HG03432 (cell line): ENCODE measurements around the gene CETN2.
A peak's percentile ranks its signal among the peaks of the same experiment; 100 is the strongest.
"Not testable (repeated sequence)": the region's sequence is repeated elsewhere in the genome, so short reads cannot be mapped to it uniquely, and the experiment has no call there.

Source experiments
- ATAC-seq: cut with Tn5 transposase; IDR thresholded peaks from one replicate; pipeline ENCODE4 v1.9.1; 2021; ENCODE audit warnings: mild to moderate bottlenecking, moderate library complexity; ENCODE audit not compliant: unreplicated experiment

Gene CETN2

DNA sequence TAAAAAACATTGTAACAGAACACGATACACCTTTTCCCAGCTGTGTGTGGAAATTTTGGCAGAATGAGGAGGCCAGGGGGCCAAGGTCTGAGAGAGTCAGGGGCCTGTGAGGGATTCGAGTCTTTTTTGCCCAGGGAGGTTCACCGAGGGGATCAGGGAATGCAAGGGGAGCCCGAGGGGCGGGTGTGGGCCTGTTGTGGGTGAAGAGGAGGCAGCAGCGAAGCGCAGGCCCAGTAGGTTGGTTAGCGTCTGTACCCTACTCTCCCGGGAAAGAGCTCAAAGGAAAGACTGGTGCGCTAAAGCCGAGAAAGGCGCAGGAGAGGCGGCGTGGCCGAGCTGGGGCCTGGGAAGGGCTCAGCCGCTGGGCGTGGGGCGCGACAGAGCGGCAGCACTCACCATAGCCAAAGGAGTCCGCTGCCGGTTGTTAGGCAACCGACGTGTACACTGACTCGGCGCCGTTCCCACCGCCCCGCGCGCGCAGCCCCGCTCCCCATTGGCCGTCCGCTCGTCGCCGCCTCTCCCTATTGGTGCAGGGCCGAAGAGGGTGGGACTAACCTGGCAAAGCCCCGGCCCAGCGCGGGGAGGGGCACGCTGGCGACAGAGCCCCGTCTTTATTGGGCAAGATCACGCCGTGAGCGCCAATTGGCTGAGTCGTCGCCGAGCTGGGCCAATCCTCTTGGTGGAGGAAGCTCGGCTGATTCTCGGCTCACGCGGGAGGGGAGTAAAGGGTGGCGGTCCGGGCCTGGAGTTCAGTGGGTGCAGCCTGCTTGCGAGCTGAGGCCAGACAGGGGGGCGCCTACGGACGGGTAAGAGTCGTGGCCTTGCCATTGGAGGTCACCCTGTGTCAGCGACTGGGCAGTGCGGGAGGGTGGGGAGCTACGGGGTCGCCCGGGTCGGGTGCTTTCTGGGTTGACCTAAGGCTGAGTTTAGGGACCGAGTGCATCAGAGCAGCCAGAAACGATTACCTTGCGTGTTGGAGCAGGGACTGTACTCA lies at the start of gene CETN2, which contains the start of gene NSDHL:
Gene CETN2, minus strand, starts transcription at position 446 of the 994 bp plus-strand sequence. Its CDS starts 47 bp downstream, at position 399.
Gene NSDHL, plus strand, starts transcription at position 752 of the 994 bp plus-strand sequence. CDS start 15,262 bp downstream, outside the sequence.
- peak; percentile 99 for ATAC-seq

DNA sequence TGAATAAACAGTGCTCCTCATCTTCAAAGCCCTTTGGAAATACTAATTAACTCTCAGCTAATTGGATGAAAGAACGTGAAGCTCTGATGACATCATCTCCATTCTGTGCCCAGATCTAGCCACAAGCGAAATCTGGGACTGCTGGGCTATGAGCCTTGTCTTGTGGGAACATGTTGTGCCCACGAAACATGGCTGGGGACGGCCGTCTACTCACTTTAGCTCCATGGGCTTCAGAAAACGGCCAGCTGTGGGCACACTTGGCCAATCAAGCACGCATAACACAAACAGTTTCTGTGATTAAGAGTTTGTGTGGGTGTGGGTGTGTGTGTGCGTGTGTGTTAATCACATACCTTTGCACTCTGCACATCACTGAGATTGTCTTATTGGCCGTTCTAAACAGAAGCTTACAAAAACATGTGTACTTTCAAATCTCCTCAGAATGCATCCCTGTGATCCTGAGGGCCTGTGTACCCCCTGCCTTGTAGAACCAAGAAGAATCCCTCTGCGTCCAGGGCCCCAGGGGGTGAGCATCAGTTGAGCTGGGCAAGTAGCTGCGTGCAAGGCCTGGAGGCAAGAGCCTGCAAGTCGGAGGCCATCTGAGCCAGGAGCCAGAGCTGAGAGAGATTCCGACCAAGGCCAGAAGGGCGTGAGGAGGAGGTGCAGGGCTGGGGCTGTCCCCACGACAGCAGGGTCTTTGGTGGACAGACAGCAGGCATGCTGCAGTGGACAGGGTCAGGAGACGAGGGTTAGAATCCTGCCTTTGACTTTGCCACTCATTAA lies 48.6 kb upstream of the CETN2 start:
- no peak for ATAC-seq

DNA sequence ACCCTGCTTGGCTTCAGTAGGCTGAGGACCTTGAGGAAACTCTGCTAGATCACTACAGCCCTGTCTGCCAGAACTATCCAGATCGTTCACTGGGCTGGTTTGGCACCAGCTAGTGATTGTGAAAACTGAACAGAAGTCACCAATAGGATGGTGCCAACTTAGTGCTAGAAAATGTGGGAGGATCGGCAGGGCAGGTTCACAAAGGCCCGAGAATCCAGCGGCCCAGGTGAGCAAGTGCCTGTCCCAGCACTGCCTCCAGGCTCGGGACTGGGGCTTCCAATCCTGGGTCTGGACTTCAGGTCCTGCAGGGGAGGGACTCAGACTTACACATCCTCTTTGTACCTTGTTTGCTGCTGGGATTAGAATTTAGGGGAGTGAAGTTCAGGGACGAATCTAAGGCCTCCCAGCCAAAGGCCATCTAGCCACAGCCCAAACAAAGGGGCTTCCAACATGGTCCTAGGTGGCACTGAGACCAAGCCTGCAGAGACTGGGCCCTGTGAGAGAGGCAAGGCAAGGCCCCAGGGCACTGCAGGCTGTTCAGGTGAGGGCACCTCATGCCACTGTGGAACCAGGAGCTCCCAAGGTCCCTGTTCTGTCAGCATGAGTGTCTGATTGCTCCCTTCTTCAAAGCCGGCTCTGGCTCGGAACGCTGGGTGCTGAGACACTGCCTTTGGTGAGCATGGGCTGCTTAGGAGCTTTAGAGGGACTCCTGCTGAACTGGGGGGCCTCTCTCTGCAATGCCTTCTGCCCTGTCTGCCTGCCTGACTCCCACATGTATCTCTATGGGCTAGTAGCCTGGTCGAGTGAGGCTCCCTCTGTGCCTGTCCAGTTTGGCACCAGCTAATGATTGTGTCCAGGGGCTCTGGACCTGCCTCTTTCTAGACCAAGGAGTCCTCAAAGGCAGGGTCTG lies 46.6 kb upstream of the CETN2 start:
- no peak for ATAC-seq

DNA sequence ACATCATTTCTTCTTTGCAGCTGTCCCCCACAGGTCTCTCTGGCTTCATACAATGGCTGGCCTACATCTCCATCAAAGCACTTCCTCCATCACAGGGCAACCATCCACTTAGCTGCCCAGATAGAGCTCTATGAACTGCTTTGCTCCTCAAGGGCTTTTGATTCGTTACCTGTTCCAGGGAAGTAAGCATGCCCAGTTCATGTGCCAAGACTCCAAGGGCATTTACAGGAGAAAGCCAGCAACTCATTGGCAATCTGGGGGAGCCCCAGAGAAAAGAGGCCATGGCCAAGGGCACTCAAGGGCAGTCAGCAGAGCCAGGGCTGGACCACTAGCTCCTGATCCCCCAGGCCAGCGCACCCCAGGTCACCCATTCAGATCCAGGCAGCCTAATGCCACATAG lies 42.8 kb upstream of the CETN2 start:
- ATAC-seq: no peak

DNA sequence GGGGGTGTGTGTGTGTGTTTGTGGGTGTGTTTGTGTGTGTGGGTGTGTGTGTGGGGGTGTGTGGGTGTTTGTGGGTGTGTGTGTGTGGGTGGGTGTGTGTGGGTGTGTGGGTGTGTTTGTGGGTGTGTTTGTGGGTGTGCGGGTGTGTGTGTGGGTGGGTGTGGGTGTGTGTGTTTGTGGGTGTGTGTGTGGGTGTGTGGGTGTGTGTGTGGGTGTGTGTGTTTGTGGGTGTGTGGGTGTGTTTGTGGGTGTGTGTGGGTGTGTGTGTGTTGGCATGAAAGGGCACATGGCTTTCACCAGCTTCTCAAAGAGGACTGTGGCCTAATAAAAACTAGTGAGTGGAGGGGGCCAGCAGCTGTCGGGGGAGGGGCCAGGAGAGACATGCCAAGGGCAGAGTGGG lies 42.0 kb upstream of the CETN2 start:
- no peak for ATAC-seq

DNA sequence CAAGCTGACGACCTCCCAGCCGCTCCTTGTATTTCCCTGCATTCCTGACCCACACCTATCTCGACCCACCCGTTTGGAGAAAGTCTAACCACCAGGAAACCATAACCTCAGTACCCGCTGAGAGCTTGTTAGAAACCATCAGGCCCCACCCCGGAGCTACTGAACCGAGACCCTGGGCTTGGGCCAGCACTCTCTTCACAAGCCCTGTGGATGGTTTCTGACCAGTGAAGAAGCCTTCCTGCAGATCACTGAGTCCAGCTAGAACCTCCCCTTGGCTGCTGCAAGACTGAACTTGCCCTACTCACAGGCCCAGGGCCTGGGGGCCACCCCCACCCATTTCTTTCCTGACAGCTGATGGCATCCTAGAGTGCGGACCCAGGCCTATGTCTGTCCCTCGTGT lies 40.7 kb upstream of the CETN2 start:
- no peak for ATAC-seq

DNA sequence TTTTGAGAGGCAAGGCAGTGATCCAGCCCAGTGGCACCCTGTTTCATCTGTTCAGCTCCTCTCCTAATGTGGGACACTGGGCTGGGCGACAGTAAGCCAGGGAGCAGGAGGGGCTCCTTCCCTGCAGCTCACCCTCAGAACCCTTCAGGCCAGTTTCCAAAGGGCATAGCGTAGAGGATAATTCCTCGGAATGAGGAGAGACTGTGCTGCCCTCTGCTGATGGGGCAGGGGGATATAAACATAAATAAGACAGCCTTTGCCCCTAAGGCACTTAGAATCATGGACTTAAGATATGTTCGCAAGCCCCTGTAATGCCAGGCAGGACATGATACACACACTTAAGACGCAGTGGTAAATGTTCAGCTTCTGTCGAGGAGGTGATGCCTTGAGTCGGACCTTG lies 39.4 kb upstream of the CETN2 start:
- no peak for ATAC-seq

DNA sequence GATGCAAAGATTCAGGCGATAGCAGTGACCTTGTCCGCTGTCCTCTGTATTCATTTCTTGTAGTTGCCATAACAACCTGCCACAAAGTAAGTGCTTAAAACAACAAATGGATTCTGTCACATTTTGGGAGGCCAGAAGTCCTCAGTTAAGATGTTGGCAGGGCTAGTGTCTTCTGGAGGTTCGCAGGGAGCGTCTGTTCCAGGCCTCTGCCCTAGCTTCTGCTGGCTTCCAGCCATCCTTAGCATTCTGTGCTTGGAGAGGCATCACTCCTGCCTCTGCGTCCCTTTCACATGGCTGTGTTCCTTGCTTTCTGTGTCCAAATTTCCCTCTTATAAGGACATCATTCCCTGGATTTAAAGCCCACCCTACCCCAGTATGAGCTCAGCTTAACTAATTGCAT lies 35.8 kb upstream of the CETN2 start:
- no peak for ATAC-seq

DNA sequence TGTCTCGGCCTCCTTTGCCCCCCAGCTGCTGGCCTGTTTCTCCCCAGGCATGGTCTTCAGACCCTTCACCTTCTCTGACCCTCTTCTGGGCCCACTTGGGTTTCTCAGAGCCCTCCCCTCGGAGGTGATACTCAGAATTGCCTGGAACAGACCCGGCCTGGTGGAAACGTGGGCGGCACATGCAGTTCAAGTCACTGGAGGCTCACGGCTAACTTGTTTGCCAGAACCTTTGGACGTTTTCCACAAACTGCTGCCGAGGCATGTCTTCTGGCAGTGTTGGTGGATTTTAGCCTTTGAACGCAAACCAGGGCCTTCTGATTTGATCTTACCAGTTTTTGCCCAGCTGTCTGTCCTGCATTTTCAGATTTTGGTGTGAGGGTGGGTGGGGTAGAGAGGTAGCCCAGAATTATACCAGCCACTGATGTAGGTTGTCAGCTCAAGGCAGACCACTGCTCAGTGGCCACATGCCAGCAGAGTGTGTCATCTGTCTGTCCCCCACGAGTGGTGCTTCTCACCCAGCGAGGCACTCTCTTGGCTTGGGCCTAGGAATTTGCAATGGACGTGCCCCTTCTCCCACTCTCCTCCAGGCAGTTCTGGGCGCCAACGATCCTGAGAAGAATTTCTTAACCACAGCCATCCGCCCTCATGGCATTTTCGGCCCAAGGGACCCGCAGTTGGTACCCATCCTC lies 34.8 kb upstream of the CETN2 start:
- ATAC-seq: no peak

DNA sequence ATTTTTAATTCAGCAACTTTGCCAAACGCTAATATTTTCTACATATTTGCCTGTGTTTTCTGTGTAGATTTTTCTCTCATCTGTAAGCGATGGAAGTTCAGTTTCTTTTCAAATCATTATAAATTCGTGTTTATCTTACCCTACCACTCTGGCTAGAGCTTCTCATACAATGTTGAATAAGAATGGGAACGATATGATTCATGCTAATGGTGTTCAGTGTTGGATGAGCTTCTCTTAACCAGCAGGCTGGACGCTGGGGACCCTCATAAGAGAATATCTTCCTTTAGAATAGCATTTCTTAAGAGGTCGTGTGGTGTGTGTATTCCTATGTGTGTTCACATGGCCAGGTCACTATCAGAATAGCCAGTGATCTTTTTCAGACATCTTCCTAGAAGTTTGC lies 31.3 kb upstream of the CETN2 start:
- no peak for ATAC-seq

DNA sequence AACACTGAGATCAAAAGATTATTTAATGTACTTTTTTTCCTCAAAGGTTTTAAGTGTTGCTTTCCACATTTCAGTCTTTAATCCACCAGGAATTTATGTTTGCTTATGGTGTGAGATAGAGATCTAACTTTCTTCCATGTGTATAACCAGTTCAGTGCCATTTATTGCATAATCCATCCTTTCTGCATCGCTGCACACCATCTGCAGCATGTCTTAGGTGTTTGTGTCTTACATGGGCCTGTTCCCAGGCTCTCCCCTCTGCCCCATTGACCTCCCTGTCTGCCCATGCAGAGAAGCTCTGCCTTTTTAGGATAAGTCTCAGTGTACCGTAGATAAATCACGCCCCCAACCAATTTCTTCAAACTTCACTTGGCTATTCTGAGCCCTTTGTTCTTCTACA lies 30.6 kb upstream of the CETN2 start:
- ATAC-seq: no peak

DNA sequence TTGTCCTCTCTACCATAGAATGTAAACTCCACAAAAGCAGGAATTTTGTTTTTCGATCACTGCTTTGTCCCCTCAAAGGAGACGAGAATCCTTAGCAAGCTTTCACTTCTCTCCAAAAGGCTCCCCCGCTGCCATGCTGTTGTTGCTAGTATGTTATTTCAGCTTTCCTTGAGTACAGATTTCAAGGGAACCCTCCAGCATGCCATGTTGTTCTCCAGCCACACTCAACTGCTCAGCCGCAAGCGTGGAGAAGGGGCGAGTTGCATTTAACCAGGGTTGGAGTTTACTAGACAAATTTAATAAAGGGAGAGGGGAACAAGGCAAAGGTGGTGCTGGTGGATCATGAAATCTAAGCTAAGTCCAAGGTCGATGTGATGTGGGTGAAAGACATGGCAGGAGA lies 23.4 kb upstream of the CETN2 start:
- no peak for ATAC-seq

DNA sequence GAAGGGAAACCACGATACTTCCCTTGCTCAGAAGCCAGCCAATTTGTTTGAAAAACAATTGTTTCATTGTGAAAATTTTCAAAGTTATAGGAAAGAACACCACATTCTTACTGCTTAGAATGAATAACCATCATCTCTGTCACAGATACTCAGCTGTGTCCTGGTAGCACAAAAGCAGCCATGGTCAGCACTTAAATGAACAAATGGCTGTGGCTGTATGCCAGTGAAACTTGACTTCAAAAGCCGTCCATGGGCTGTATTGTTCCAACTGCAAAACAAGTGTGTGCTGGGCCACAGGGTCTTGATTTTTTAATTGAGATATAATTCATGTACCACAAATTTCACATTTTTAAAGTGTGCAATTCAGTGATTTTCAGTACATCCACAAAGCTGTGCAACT lies 19.9 kb upstream of the CETN2 start:
- no peak for ATAC-seq

DNA sequence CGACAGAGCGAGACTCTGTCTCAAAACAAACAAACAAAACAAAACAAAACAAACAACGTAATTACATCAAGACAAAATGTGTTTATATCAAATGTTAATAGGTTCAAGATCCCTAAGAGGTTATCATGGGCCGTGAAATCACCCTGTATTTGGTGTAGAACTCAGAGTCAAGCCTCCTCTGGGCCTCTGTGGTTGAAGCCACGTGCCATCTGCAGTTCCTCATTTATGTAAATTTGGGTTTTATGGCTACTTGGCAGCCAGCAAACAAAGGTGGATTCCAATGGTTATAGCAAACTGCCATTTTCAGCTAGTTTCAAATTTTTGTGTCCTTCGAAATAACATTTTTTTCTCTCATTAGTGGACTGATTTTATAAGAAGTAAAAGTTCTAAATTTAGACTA lies 16.7 kb upstream of the CETN2 start:
- ATAC-seq: no peak

DNA sequence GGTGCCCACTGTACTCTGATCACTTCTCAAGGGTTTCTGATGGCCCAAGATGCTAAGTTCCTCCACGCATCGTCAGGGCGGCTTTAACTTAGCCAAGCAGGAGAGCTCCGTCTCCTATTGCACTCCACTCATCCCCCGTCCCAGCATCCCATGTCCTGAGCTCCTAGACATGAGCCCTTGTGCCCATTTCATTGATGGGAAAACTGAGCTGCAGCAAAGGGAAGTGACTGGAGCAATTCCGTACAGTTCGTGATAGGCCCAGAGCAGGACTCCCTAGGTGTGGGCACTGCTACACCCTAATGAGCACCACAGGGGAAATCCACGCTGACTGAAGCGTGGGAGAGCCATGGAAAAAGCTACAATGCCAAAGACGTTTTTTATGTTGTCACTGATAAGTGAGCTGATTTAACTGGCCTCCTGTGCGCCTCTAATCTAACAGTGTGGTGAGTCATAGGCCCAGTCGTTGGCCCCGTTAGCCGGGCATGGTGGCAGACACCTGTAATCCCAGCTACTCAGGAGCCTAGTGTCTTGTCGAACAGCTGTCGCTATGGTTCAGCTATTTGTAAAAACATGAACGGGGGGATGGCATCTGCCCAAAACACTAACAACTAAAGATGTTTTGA lies 15.2 kb upstream of the CETN2 start:
- no peak for ATAC-seq

DNA sequence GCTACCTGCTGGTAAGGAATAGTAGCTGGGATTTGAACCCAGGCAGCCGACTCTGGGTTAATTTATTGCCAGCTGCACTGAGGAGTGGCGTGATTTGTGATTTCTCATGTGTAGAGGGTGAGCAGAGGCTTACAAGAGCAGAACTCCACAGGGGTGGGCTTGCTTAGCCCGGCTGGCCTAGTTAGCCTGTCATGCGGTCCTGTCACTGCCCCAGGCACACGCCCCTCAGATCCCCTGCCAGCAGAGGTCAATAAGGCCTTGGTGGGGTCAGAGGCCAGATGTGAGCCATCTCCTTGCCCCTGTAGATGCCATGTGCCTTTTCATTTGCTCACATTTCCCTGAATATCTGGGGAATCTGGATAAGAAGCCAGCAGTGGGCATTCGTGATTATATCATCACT lies 13.7 kb upstream of the CETN2 start:
- ATAC-seq: no peak

DNA sequence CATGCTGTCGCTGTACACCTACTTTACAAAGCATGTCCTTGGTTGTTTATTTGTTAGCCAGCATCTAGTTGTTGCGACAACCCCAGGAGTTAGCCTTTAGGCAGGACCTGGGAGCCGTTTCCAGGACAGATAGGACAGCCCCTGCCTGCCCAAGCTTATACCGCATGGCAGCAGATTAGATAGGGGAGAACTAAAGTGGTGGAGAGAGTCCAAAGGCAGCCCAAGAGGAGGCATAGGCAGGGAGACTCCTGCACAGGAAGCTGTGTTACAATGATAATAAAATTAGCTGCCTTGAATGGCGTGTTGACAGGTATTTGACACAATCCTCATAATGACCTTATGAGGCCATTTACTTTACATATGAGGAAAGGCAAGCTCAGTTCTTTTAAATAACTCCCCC lies 13.3 kb upstream of the CETN2 start:
- ATAC-seq: no peak

DNA sequence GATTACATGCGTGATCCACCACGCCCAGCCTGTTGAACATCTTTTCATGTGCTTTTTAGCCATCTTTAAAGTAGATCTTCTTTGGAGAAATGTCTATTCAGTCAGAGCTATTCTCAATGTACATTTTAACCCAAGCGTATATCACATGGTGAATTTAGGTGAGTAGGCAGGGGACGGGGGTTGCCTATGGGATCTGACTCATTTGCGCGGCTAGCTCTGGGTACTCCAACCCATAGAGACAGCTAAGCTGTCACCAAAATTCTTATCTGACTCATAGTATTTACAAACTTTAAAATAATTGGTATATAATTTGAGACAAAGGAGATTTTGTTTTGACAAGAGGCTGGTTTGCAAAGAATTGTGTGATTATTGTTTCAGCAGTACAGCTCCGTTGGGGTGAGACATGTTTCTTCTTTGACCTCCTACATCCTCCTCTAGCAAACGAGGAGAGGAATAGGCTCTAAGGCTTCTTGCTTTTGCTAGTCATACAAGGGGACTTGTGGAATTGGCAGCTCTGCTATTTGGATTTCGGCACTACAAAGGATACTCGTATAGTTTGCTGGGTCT lies 12.3 kb upstream of the CETN2 start:
- no peak for ATAC-seq

DNA sequence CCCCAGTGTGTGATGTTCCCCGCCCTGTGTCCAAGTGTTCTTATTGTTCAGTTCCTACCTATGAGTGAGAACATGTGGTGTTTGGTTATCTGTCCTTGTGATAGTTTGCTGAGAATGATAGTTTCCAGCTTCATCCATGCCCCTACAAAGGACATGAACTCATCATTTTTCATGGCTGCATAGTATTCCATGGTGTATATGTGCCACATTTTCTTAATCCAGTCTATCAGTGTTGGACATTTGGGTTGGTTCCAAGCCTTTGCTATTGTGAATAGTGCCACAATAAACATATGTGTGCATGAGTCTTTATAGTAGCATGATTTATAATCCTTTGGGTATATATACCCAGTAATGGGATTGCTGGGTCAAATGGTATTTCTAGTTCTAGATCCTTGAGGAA lies 4.9 kb upstream of the CETN2 start:
- ATAC-seq: not testable (repeated sequence)
